Measurements from ENCODE around the gene C19orf38.

C19orf38 gene

GRCh38 chr19:10878253-10878652 lies 30.0 kb downstream of the C19orf38 start:
- DNase-seq, result no peak

DNA sequence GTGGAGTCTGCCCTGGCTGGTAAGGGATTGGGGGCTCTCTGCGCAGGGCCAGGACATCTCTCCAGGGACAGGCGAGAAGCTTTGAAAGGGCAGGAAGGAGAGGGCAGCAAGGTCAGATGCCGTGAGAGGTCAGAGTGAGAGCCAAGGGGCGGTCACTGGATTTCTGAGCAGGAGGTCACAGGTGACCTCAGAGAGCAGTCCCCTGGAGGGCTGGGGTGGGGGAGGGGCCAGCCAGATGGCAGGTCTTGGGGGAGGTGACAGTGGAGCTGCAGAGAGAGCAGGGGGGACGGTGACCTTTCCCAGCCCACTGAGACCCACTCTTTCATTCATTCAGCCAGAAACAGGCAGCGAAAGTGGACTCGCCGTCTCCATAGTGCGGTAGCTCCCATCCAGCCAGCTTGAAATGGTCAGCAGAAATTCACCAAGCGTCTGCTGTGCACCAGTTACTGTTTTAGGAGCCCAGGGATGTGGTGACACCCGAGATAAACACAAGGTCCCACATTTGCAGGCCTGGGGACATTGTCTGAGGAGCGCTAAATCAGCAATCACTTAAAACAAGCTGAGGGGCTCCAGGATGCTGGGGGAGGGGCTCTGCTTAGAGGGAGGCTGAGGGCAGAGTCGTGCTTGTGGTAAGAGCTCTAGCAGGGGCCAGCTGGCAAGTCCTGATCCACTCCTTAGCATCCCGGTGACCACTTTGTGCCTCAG lies 33.3 kb downstream of the C19orf38 start:
- no peak for DNase-seq

DNA sequence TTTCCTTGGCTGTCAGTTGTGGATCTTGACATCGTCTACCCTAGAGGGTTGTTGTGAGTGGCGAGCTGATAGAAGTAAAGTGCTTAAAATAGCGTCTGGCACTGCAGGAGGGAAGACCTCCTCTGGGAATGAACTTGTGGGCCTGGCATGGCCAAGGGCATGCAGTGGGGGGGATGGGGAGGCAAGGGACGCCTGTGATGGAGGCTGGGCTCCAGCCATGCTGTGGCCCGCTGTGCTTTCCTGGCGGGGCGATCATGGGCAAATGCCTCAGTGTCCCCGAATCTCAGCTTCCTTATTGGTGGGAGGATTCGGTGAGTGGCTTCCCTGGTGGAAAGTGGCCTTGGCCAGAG lies 33.9 kb downstream of the C19orf38 start:
- no peak for DNase-seq

GRCh38 chr19:10884274-10884673 lies 36.1 kb downstream of the C19orf38 start:
- no peak for DNase-seq

GRCh38 chr19:10885201-10886169 lies 37.3 kb downstream of the C19orf38 start:
- DNase-seq, result no peak

GRCh38 chr19:10887616-10888367 lies 39.6 kb downstream of the C19orf38 start:
- DNase-seq, result peak in 1 of 2 experiments; percentile 32

GRCh38 chr19:10888421-10888866 lies 40.2 kb downstream of the C19orf38 start:
- DNase-seq, result peak; percentile 91 to 95

- DNase-seq, result no peak
These were observed 41.7 kb downstream of the C19orf38 start for GRCh38 chr19:10889880-10890279.

- DNase-seq, result peak; percentile 38 to 69
These were observed 43.3 kb downstream of the C19orf38 start for GRCh38 chr19:10891405-10892086.

GRCh38 chr19:10892256-10892655 lies 44.0 kb downstream of the C19orf38 start:
- DNase-seq, result peak in 1 of 2 experiments; percentile 27

DNA sequence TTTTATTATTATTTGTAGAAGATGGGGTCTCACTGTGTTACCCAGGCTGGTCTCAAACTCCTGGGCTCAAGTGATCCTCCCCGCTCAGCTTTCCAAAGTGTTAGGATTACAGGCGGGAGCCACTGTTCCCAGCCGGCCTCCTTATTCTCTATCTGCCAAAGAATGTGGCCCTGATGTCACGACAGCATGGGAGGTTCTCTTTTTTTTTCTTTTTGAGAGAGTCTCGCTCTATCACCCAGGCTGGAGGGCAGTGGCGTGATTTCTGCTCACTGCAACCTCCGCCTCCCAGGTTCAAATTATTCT lies 46.6 kb downstream of the C19orf38 start:
- no peak for DNase-seq

- DNase-seq, result no peak
These were observed 47.1 kb downstream of the C19orf38 start for GRCh38 chr19:10895363-10895762.

GRCh38 chr19:10895920-10896319 lies 47.7 kb downstream of the C19orf38 start:
- no peak for DNase-seq

GRCh38 chr19:10896851-10897526 lies 48.8 kb downstream of the C19orf38 start:
- peak; percentile 89 to 91 for DNase-seq

- DNase-seq, result no peak
These were observed 50.4 kb downstream of the C19orf38 start for GRCh38 chr19:10898633-10899032.

GRCh38 chr19:10899151-10899653 lies 51.0 kb downstream of the C19orf38 start:
- peak in 1 of 2 experiments; percentile 51 for DNase-seq

DNA sequence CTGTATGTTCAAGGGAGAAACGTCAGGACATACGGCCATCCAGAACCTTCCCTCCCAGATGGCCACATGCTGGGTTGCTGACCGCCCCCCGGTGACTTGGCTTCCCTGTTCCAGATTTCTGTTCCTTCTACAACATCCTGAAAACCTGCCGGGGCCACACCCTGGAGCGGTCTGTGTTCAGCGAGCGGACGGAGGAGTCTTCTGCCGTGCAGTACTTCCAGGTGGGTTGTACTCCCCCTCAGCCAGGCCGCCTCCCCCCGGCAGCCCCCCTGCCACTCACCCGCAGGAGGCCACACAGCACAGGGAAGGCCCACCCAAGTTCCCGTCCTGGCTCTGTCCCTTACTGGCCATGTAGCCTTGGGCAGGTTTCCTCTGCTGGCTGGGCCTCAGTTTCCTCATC lies 59.7 kb downstream of the C19orf38 start:
- DNase-seq, result no peak

- DNase-seq, result no peak
These were observed 60.3 kb downstream of the C19orf38 start for GRCh38 chr19:10908380-10908960.

GRCh38 chr19:10911579-10912363 lies 63.6 kb downstream of the C19orf38 start:
- no peak for DNase-seq

GRCh38 chr19:10912619-10913018 lies 64.4 kb downstream of the C19orf38 start:
- no peak for DNase-seq

Data from NCI-H526 (cell line).